Activated CD4-positive, alpha-beta T cell treated with anti-CD3 and anti-CD28 coated beads, Interleukin-2, amount 50 U/mL, for 4 hours (primary cell): ENCODE measurements around the gene ERVMER34-1.

Source experiments
- DNase-seq, 2 experiments: peaks; one replicate each; pipeline ENCODE4 v3.0.0-alpha.2; 2020

ERVMER34-1 gene, protein sequence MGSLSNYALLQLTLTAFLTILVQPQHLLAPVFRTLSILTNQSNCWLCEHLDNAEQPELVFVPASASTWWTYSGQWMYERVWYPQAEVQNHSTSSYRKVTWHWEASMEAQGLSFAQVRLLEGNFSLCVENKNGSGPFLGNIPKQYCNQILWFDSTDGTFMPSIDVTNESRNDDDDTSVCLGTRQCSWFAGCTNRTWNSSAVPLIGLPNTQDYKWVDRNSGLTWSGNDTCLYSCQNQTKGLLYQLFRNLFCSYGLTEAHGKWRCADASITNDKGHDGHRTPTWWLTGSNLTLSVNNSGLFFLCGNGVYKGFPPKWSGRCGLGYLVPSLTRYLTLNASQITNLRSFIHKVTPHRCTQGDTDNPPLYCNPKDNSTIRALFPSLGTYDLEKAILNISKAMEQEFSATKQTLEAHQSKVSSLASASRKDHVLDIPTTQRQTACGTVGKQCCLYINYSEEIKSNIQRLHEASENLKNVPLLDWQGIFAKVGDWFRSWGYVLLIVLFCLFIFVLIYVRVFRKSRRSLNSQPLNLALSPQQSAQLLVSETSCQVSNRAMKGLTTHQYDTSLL

DNA sequence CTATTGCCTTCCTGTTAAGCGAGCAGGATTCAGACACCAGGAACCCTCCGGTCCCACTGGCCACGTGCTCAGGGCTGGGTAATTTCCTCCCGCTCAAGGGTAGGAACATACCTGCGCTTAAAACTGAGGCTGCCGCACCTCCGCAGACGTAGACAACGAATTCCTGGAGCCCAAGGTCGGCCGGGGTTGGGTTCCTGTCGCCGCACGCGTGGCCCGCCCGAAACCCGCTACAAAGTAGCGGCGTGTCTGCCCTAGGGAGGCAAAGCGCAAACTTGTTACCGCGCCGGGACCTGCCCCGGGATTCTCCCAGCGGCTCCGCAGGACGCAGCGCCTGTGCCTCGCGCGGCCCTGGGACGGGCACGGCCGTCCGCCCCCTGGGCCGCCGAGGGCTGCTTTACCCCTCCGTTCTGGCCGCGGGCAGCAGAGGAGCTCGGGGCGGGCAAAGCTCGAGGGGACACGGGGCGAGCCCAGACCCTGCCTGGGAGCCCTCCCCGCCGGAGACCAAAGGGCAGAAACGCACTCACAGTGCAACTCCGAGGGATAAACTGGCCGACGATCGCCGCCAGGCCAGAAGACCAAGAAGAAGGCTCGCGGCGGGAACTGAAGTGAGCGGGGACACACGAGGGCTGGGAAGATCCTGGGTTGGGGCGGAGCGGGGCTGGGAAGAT is at the start of gene ERVMER34-1:
Gene ERVMER34-1 (minus strand): TSS at position 607 of the 668 bp plus-strand sequence. CDS start 5,905 bp downstream, outside the sequence.
- DNase-seq: no peak

DNA sequence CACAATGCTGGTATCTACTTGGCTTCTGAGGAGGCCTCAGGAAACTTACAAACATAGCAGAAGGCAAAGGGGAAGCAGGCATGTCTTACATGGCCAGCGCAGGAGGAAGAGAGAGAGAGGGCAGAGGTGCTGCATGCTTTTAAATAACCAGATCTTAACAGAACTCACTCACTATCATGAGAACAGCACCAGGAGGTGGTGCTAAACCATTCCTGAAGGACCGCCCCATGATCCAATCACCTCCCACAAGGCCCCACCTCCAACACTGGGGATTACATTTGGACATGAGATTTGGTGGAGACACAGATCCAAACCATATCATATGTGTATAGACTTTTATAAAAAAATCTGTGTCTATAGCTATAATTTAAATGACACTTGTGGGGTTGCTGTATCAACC is 48.6 kb upstream of the ERVMER34-1 start:
- no peak for DNase-seq

DNA sequence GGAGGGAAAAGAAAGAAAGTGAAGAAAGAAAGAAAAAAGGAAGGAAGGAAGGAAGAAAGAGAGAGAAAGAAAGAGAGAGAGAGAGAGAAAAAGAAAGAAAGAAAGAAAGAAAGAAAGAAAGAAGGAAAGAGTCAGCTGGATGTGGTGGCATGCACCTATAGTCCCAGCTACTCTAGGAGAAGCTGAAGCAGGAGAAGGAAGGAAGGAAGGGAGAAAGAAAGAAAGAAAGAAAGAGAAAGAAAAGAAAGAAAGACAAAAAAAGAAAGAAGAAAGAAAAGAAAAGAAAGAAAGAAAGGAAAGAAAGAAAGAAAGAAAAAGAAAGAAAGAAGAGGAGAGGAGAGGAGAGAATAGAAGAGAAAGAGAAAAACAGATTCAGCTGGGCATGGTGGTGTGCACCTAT is 44.3 kb upstream of the ERVMER34-1 start:
- DNase-seq: no peak

DNA sequence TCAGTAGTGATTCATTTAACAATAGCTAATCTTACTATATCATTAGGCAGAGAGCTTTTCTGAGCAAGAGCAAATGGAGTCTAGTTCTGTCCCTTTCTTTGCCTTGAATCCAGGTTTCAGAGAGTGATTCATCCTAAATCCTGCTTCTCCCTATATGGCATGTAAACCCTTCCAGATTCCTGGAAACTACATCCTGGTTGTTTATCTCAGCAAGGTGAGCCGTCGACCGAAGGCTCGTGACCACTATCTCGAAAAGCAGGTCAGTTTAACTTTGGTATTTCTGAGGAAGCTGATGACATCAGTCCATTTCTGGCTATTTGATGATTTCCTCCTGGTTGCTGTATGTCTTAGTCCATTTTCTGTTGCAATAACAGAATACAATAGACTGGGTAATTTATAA is 40.7 kb upstream of the ERVMER34-1 start:
- DNase-seq: no peak

DNA sequence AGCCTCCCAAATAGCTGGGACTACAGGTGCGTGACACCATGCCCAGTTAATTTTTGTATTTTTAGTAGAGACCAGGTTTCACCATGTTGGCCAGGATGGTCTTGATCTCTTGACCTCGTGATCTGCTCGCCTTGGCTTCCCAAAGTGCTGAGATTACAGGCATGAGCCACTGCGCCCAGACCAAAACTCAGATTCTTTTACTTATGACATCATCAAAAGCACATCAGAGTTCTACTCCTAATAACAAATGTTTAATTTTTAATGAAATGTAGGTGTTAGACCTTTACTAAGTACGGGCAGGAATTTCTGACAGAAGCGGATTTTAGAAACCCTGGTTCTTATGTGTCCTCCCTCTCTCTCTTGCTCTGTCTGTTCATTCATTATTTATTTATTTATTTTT is 38.5 kb upstream of the ERVMER34-1 start:
- no peak for DNase-seq

DNA sequence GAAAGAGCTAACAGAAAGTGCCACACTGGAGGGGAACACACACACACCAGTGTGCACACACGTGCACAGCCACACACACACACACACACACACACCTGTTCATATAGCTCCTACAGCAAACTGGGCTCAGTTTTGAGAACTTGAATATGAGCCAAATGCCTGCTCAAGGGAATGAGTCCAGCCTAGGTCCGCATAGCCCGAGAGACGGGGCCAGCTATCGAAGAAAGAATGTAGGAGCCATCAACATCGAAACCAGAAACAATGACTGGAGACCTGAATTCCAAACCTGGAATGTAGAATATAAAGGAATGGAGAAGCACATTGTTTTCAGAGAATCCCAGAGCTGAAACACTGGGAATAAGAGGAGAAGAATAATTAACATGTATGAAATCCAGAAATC is 37.6 kb upstream of the ERVMER34-1 start:
- DNase-seq: no peak

DNA sequence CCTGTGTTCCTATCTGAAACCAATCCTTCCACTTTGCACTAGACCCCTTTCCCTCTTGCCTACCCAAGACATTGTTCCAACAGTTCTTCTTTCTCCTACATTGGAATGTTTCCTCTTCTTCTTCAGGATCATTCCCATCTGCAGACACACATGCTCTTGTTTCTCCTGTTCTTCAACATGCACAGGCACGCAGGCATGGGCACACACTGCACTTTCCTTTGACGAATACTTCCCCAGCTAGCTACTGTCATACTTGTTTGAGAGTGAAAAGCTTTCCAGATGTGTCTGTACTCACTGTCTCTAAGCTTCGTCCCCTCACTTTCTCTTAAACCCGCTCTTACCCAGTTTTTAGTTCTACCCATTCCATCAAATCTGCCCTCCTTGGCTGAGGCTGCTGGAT is 31.8 kb upstream of the ERVMER34-1 start:
- no peak for DNase-seq

DNA sequence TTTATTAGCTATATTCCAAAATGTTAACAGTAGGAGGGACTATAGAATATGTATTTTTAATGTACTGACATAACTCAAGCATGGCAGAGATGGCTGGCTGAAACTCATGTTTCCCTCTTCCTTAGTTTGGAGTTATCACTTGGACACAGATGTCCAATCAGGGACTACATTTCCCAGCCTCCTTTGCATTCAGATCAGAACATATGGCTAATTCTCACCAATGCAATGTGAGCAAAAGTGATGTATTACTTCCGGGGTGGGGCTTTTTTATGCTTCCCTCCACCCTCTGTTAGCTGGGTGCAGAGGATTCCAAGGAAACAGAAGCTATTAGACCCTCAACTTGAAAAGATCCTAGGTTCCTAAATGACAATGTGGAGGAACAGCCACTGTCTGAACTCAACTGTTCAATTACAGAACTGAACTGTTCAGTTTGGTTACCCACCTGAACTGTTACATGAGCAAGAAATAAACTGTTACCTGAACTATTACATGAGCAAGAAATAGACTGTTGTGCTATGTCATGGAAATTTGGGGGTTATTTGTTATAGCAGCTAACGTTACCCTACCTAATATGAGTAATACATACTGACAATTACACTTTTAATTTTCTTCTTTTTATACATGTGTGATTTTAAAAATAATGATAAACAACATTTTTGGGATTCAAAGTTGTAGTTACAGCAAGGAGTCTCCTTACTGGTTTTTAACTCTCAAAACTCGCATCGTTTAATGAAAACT is 29.6 kb upstream of the ERVMER34-1 start:
- DNase-seq: no peak

DNA sequence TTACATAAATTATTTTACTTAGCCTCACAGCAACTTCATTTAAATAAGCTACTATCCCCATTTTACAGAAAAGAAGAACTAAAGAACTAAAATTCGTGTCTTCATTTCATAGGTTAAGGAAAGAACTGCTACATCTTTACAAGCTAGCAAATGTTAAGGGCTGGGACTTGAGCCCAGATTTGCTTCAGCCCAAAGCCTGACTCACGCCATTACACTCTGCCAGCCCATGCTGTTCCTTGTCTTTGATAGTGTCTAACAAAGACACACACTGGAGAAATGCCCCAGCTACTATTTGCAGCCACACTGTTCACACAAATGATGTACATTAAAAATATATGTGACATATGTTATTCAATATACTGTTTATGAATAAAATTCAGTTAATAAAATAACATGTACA is 29.0 kb upstream of the ERVMER34-1 start:
- no peak for DNase-seq

DNA sequence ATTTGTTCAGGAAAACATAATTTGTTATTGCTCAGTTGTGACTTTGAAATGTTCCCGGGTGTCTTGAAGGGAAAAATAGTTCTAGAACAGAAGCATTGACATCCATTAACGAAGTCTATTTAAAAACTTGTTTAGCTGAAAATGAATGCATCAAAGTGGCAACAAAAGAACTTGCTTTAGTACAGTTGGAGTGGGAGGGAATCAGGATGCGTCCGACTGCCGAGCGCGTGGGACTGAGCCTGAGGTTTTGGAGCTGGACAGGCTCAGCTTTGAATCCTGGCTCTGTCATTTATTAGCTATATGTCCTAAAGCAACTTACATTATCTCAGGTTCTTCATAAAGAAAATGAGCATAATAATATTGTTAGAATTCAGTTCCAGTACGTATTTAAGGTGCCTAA is 9.0 kb upstream of the ERVMER34-1 start:
- no peak for DNase-seq

DNA sequence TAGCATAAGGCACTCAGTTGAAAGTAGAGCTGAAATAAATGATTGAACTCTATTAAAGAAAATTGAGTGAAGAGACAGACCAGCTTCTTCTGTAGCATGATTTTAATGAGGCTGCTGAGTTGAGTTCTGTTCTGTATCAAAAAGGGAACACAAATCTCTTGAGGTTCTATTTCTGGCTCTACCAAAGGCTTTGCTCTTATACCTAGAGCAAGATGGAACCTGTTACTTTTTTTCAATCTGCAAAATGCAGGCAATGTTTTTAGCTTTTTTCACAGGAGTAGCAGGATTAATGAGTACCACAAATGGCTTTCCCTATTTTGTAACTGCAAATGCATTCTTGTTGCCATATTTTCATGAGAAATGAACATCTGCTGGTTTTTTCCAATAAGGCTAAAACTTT is 4.2 kb upstream of the ERVMER34-1 start:
- DNase-seq: no peak

DNA sequence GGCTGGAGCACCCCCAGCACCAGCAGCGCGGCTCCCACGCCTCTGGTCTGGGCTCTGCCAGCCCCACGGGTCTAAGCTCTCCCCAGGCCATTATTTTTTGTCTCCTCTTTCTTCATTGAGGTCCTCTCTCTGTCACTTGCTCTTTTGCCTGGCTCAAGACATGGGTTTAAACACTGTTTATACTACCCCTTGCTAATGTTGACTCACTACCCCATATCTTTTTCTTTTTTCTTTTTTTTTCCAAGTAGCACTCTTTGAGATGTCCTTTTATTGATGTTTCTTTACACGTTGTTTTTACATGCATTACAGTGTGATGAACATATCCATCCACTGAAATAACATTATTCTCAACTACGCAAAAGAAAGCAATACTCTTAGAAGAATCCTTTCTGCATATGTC is 1.7 kb upstream of the ERVMER34-1 start:
- no peak for DNase-seq

DNA sequence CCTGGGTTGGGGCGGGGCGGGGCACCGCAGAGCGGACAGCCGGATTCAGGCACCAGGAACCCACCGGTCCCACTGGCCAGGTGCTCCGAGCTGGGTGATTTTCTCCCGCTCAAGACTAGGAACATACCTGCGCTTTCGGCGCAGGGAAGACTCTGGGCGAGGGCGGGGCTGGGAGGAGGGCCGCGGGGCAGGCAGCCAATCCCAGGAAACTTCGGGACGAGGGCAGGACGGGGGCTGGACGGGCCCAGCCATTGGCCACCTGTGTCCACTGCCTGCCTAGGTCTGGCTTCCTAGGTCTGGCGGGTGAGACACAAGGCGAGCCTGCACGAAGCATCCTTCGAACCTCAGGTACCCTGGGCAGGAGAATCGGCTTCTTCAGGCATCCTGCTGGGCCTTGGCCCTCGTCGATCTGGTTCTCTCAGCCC is 274 bp upstream of the ERVMER34-1 start:
- DNase-seq: no peak

DNA sequence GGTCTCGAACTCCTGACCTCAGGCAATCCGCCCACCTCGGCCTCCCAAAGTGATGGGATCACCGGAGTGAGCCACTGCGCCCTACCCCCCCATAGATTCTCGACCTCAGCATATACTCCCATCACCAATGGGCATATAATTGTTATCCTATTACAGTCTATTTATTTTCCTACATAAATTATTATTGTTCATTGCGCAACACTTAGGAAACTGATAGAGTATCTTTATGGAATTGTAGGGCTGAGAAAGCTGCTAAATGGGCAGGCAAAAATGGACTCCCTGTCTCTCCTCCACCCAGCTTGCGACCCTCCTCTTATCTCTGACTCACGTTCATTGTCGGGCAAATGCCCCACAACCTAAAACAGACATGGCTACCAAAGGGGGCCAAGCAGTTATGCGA is 1.0 kb downstream of the ERVMER34-1 start:
- no peak for DNase-seq

DNA sequence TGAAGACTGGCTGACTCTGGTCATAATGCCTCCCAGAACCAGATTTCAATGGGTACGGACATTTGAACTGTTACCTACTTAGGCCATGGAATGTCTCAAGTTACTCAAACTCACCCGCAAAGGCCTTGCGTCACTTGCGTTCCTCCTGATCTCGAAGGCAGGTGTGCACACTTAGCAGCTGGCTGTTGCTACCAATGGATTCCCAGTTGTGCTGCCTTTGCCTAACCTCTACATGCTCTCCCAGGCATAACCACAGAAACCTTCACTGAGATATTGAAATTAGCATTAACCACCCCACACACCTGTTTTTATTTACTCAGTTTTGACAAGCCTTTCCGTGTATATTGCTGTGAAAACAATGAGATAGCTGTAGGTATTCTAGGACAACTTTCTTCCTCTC is 2.8 kb downstream of the ERVMER34-1 start:
- no peak for DNase-seq

DNA sequence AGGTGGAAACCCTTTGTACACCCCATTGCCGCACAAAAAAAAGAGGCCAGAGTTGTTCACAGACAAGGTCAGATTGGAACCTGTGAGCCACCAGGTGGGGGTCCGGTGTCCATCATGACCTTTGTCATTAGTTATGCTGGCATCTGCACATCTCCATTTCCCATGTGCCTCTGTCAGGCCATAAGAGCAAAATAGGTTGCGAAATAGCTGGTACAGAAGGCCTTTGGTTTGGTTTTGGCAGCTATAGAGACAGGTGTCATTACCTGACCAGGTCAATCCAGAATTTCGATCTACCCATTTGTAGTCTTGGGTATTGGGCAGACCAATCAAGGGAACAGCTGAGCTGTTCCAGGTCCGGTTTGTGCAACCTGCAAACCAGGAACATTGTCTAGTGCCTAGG is 6.6 kb downstream of the ERVMER34-1 start:
- no peak for DNase-seq

DNA sequence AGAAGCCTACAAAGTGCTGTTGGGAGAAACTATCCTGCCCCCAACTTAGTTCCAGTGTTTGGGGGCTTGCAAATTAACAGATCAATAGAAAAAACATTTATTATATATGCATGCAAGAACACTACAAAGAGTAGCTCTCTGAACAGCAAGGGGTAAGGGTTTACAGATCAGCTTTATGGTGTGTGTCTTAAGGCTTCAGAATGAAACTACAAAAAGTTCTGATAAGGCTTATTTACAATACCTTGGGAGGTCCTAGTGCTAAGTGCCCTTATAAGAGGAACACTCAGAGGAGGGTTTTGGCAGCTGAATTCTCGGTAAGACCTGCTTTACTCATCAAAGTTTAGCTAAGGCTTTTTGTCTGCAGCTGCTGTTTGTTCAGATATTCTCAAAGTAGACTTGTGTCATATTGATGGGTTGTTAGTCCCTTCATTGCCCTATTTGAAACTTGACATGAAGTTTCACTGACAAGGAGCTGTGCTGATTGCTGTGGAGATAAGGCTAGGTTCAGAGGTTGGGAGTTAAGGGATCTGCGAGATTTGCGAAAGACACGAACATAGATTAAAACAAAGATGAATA is 7.7 kb downstream of the ERVMER34-1 start:
- DNase-seq: no peak

DNA sequence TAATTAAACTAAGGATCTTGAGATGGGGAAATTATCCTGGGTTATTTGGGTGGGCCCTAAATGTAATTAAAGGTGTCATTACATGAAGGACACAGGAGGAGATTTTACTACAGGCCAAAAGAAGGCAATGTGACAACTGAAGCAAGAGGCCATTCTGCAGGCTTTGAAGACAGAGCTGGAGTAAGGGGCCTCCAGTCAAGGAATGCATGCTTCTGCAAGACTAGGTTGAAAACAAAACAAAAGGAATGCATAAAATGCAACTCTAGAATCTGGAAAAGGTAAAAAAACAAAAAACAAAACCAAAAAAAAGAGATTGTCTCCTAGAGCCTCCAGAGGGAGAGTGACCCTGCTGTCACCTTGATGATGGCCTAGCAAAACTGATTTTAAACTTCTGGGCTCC is 21.6 kb downstream of the ERVMER34-1 start:
- no peak for DNase-seq

DNA sequence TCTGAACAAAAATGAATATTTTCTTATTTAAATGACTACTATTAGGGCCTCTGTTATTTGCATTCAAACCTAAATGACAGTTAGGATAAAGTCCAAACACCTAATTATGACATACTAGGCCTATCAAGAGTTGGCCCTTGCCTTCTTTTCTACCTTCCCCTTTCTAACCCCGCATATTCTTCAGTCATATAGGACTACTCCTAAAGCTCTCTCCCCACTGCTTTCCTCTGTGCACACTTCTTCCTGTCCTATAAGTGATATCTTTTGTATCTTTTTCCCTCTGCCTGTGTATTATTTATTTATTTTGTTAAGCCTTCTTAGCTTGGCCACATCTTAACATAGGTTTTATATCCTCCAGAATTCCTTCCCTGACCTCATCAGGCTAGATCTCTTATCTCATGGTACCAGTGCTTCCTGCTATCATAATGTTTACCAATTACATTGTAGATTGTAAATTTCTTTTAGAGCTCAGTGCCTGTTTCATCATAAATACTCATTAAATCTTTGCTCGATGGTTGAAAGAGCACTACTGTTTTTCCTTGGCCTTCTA is 22.5 kb downstream of the ERVMER34-1 start:
- DNase-seq: no peak

DNA sequence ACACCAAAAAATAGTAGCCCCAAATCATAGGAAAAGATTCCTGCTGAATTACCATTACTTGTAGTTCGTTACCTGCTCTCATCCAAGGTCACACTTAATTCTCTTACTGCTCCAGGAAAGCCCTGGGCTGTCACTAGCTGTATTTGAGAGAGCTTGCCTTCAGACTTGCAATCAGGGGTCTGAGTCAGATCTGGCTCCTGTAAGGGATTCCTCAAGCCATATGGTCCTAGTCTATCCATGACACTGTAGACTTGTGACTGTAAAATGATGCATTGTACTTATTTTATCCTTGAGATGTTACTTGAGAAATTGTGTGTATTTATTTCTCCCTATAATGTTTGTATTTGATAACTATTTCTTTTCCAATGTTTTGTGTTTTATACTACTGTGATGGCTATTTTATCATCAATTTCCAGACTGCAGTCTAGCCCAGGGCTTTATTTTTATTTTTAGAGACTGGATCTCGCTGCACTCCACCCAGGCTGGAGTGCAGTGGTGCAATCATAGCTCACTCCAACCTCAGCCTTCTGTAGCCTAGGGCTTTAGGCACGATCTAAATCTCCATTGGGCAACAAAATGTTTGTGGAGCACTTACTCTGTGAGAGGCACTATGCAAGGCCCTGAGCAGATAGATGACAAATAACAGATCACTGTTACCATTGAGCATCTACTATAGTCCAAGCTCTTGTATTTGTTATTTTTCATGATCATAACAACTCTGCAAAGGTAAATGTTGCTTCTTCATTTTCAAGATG is 24.2 kb downstream of the ERVMER34-1 start:
- DNase-seq: no peak

DNA sequence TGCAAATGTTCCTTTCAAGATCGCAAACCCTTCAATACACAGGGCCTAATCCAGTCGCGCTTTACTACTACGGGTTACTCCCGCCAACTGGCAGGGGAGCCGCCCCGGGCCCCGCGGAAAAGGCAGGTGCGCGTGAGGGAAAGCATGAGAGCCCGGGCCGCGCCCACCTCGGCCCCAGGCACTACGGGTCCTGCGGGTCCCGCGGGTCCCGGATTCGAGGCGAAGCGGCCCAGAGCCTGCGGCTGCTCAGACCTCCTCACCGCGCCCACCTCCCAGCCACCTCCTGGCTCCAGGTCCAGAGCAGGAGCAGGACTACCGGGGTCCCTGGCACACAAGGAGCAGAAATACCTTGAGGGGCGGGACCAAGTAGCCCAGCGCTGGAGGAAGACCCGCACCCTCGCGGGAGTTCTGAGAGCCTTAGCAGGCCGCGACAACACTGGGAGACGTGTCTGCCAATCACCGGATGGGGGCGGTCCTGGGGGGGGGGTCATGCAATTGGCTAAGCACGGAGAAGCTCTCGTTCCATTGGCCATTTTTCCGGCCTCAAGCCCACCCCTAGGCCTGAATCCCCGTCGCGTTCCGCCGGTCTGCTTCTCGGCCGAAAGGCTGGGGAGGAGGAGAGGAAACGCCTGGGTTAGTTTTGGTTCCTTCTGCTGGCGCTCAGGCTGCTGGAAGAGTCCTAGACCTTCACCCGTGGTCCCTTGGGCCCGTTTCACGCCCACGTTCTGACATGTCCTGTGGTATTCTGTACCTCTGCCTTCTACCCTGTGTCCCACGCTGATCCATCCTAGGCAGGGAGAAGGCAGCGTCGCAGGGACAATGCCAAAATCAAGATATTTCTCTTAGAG is 29.0 kb downstream of the ERVMER34-1 start:
- peak; percentile 85 to 88 for DNase-seq
